K562 (cell line): ENCODE measurements around the gene NFIC. TPM values are rescaled to one million over a fixed set of nuclear protein-coding genes. Genes with fewer than 3 reads are reported as not detected.

Experiments
- BRD4 ChIP-seq: fragments of 200-600 bp; sonication (generic); IDR thresholded peaks from 2 replicates; pipeline ENCODE4 v1.6.1; 2017; ENCODE audit warnings: inconsistent platforms
- GTF2F1 ChIP-seq: IDR thresholded peaks from 2 replicates; pipeline ENCODE4 v1.6.1; 2011; ENCODE audit warnings: low read depth, low read length, improper control_type of control experiment
- HDGF ChIP-seq: fragments of 450-650 bp; IDR thresholded peaks from 2 replicates; pipeline ENCODE4 v1.6.1; 2016
- JUND ChIP-seq, 2 experiments: IDR thresholded peaks; 2 replicates in 1 of 2; 3 replicates in 1 of 2; pipeline ENCODE4 v1.6.1; 2011; ENCODE audit warnings: borderline replicate concordance in 2 of 2, low read depth in 2 of 2, low read length in 2 of 2, improper control_type of control experiment in 1 of 2, missing biosample characterization in 1 of 2, missing genetic modification characterization in 1 of 2, missing genetic modification reagents in 1 of 2
- MAX ChIP-seq: sonication (generic); formaldehyde crosslinking; IDR thresholded peaks from 2 replicates; pipeline ENCODE4 v1.9.0; 2022; ENCODE audit warnings: mild to moderate bottlenecking, missing genetic modification reagents
- MEIS2 ChIP-seq: fragments of 450-650 bp; IDR thresholded peaks from 2 replicates; pipeline ENCODE4 v1.6.1; 2014; ENCODE audit warnings: mild to moderate bottlenecking; ENCODE audit not compliant: partially characterized antibody
- MLLT1 ChIP-seq, 2 experiments: fragments of 450-650 bp; IDR thresholded peaks; 2 replicates each; pipeline ENCODE4 v1.6.1; 2016
- NCOA1 ChIP-seq: fragments of 450-650 bp; IDR thresholded peaks from 2 replicates; pipeline ENCODE4 v1.6.1; 2016; ENCODE audit warnings: low read depth
- NCOR1 ChIP-seq: fragments of 450-650 bp; IDR thresholded peaks from 2 replicates; pipeline ENCODE4 v1.6.1; 2016; ENCODE audit warnings: mild to moderate bottlenecking, moderate library complexity
- NFE2 ChIP-seq: IDR thresholded peaks from 2 replicates; pipeline ENCODE4 v1.6.1; 2014; ENCODE audit warnings: antibody characterized with exemption, low read depth
- NFRKB ChIP-seq: fragments of 450-650 bp; IDR thresholded peaks from 2 replicates; pipeline ENCODE4 v1.6.1; 2016; ENCODE audit warnings: low read depth
- PREB ChIP-seq: sonication (generic); formaldehyde crosslinking; IDR thresholded peaks from 2 replicates; pipeline ENCODE4 v1.8.1; 2023; ENCODE audit warnings: mild to moderate bottlenecking, missing genetic modification reagents
- RBBP5 ChIP-seq: fragments of 200-600 bp; sonication (generic); IDR thresholded peaks from 2 replicates; pipeline ENCODE4 v1.6.1; 2012; ENCODE audit warnings: borderline replicate concordance, mild to moderate bottlenecking, low read length, control low read depth, inconsistent platforms; ENCODE audit not compliant: insufficient read depth, poor library complexity, severe bottlenecking
- RNF2 ChIP-seq: sonication (generic); IDR thresholded peaks from 2 replicates; pipeline ENCODE4 v1.6.1; 2016
- RNF219 ChIP-seq: fragments of 250-450 bp; sonication (Bioruptor Pico); IDR thresholded peaks from 2 replicates; pipeline ENCODE4 v1.5.0; 2022; ENCODE audit warnings: mild to moderate bottlenecking
- SMAD4 ChIP-seq: fragments of 250-450 bp; sonication (Bioruptor Pico); conservative IDR thresholded peaks from 2 replicates; pipeline ENCODE4 v1.8.0; 2021; ENCODE audit warnings: inconsistent platforms, mild to moderate bottlenecking, moderate library complexity
- SP1 ChIP-seq: sonication (generic); formaldehyde crosslinking; IDR thresholded peaks from 2 replicates; pipeline ENCODE4 v1.8.1; 2022; ENCODE audit warnings: mild to moderate bottlenecking, missing genetic modification reagents
- THAP7 ChIP-seq: fragments of 250-450 bp; sonication (Bioruptor Pico); IDR thresholded peaks from 2 replicates; pipeline ENCODE4 v1.5.0; 2021
- ZNF121 ChIP-seq: sonication (generic); formaldehyde crosslinking; conservative IDR thresholded peaks from 2 replicates; pipeline ENCODE4 v1.8.0; 2022; ENCODE audit warnings: missing genetic modification reagents
- ZNF124 ChIP-seq: sonication (generic); formaldehyde crosslinking; IDR thresholded peaks from 2 replicates; pipeline ENCODE4 v1.8.1; 2022; ENCODE audit warnings: missing genetic modification reagents
- ZNF431 ChIP-seq: sonication (generic); formaldehyde crosslinking; IDR thresholded peaks from 2 replicates; pipeline ENCODE4 v1.8.0; 2022; ENCODE audit warnings: mild to moderate bottlenecking, missing genetic modification reagents
- ZNF75A ChIP-seq: fragments of 450-650 bp; formaldehyde crosslinking; IDR thresholded peaks from 2 replicates; pipeline ENCODE4 v1.4.0; 2020; ENCODE audit warnings: mild to moderate bottlenecking
- polyA plus RNA-seq, 8 experiments: library from polyadenylated mRNA; depleted of rRNA in 4 of 8; stranded (reverse) in 5 of 8; unstranded in 3 of 8; fragments of >200 nt; fragmentation: Nextera tagmentation in 2 of 8; fragmentation: Illumina TruSeq in 1 of 8; extraction: Ambion mirVana in 2 of 8; extraction: Trizol in 1 of 8; gene quantifications; 2 replicates each; pipeline versions ENCODE4 v1.2.1 to v1.2.3, GENCODE V29; 2011 to 2014; ENCODE audit warnings: inconsistent platforms in 1 of 8, missing spikeins in 1 of 8
- total RNA-seq, 7 experiments: library from RNA; depleted of rRNA in 6 of 7; stranded (reverse); fragments of >200 nt in 6 of 7; fragmentation: Illumina TruSeq in 2 of 7; extraction: Trizol in 2 of 7; gene quantifications; 2 replicates each; pipeline versions ENCODE4 v1.2.1 to v1.2.3, GENCODE V29; 2011 to 2021; ENCODE audit warnings: low replicate concordance in 1 of 7

NFIC gene
- total and polyA plus RNA-seq, 9 of the 15 experiments (the other 6 are each of a cell fraction or from before 2014, with no cell fraction given) = 0.71 to 62.1 (median 6.9) TPM

GRCh38 chr19:3374369-3375112 lies 8.2 kb downstream of the NFIC start (continued):
- no peak for TF ChIP-seq RNF219 (CRISPR knock-in tag)
- TF ChIP-seq BRD4 = no peak
- peak; percentile 10 for TF ChIP-seq RBBP5
- peak; percentile 76 for TF ChIP-seq MEIS2
- TF ChIP-seq JUND (IDR thresholded peaks at IDR 0.05; ENCODE audit: borderline replicate concordance, low read depth, low read length) = peak; percentile 48; the same call in 1 of the 2 replicates
- peak; percentile 10; the same call in 1 of the 3 replicates for TF ChIP-seq JUND (tag; IDR thresholded peaks at IDR 0.05; ENCODE audit: borderline replicate concordance, low read depth, low read length)
- TF ChIP-seq NCOA1 = peak; percentile 77; the same call in 1 of the 2 replicates
- peak; percentile 74 for TF ChIP-seq SP1 (CRISPR knock-in tag)
- peak in 1 of 2 experiments; percentile 62; a peak in 1 of 4 replicates for TF ChIP-seq MLLT1 (IDR thresholded peaks at IDR 0.05)
- peak; percentile 99 for TF ChIP-seq HDGF
- no peak for TF ChIP-seq ZNF431
- TF ChIP-seq RNF2 = peak; percentile 82; the same call in 1 of the 2 replicates
- TF ChIP-seq ZNF121 (CRISPR knock-in tag) = peak; percentile 48; the same call in 1 of the 2 replicates
- 0 out of 2 replicates have a peak, but pooled peaks have one; percentile 37 for TF ChIP-seq ZNF75A
- TF ChIP-seq NFRKB = no peak
- TF ChIP-seq GTF2F1 = no peak
- TF ChIP-seq ZNF124 (CRISPR knock-in tag) = no peak
- TF ChIP-seq SMAD4 = 0 out of 2 replicates have a peak, but pooled peaks have one; percentile 24
- TF ChIP-seq PREB = no peak
- peak; percentile 31; the same call in 1 of the 2 replicates for TF ChIP-seq NFE2
- TF ChIP-seq NCOR1 = peak; percentile 77
- no peak for TF ChIP-seq THAP7 (CRISPR knock-in tag)
- TF ChIP-seq MAX (CRISPR knock-in tag) = no peak
